GOT3 (cell line): ENCODE results near the gene ACTL10.
"Not testable (repeated sequence)": the region's sequence is repeated elsewhere in the genome, so short reads cannot be mapped to it uniquely, and the experiment has no call there.

Experiments
- DNase-seq: peaks from one replicate; lab custom pipeline; 2025; ENCODE audit warnings: mixed read lengths; lab: John Stamatoyannopoulos, UW

The ACTL10 gene

GRCh38 chr20:33666293-33667244 is at the start of gene ACTL10:
TSS of gene ACTL10 (plus strand) at chr20:33666943. CDS start at chr20:33667498, 555 bp downstream.
- peak; percentile 86 for DNase-seq

GRCh38 chr20:33621717-33622400 is 44.9 kb upstream of the ACTL10 start:
- no peak for DNase-seq

GRCh38 chr20:33622705-33623365 is 43.9 kb upstream of the ACTL10 start:
- DNase-seq: no peak

DNA sequence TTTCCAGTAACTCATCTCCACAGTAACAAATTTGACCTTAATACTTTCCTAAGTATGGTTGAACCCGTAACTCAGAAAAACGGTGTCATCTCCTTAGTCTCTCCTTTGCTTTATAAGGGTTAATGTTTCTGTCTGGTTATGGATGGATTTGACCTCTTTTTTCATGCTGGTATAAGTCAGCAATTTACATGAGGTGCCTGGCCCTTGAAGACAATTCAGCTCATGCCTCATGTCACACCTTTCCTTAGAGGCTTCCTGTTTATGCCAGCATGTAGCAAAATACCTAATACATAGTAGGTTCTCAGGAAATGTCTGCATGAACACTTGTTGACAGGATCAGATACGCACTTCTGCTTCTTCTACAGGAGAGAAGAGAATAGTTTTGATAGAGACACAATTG is 42.3 kb upstream of the ACTL10 start:
- no peak for DNase-seq

DNA sequence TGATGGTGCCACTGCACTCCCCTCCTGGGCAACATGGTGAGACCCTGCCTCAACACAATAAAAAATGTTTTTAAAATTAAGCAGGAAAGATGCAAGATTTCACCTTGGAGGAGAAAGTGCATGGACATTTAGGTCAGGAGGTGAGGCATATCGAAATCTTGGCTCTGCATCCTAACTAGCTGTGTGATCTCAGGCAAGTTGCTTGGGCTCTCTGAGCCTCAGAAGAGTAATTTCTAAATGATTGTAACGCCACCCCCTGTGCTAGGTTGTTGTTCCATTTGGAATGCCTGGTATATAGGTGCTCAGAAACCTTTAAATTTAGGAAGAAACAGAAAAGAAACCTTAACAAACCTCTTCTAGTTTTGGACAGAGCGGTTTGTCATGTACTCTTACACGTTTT is 40.6 kb upstream of the ACTL10 start:
- no peak for DNase-seq

GRCh38 chr20:33627577-33628216 is 39.0 kb upstream of the ACTL10 start:
- DNase-seq: no peak

GRCh38 chr20:33629533-33629932 is 37.2 kb upstream of the ACTL10 start:
- no peak for DNase-seq

GRCh38 chr20:33629979-33630378 is 36.8 kb upstream of the ACTL10 start:
- no peak for DNase-seq

DNA sequence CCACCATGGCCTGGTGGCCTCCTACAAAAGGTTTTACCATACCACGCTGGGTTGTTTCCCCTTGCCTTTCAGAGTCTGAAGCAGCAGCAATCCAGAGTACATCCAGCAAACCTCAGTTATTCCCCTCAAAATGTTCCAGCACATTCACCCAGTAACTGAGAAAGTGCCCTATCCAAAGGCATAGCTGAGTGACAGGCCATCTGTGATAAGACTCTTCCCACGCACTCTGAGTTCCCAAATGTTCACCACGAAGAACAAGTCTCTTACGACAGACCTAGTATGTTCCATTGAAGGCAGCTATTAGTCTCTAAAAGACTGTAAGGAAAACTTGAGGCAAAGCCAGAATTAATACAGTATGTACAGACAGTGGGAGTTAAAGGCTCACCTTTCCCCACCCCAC is 36.2 kb upstream of the ACTL10 start:
- DNase-seq: no peak

DNA sequence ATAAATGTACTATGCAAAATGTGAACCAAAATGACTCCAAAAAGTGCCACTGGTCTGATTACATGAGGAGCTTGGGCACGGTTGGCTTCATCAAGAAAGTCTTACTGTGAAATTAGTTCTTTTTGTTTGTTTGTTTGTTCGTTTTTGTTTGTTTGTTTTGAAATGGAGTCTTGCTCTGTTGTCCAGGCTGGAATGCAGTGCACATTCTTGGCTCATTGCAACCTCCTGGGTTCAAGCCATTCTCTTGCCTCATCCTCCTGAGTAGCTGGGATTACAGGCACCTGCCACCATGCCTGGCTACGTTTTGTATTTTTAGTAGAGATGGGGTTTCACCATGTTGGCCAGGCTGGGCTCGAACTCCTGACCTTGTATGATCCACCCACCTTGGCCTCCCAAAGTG is 34.8 kb upstream of the ACTL10 start:
- DNase-seq: not testable (repeated sequence)

DNA sequence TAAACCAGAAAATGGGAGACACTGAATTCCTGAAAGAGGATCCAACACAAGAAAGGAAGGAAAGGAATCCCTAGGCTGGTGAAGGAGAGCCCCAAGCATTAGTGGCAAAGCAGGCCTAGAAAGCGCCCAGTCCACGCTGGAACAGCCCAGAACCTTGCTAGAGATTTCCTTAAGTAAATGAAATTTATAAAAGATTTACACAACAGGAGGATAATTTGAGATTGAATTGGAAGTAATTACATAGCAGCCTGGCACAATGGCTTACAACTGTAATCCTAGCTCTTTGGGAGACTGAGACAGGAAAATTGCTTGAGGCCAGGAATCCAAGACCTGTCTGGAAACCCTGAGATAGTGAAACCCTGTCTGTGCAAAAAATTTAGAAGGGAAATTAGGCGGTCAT is 31.4 kb upstream of the ACTL10 start:
- no peak for DNase-seq

DNA sequence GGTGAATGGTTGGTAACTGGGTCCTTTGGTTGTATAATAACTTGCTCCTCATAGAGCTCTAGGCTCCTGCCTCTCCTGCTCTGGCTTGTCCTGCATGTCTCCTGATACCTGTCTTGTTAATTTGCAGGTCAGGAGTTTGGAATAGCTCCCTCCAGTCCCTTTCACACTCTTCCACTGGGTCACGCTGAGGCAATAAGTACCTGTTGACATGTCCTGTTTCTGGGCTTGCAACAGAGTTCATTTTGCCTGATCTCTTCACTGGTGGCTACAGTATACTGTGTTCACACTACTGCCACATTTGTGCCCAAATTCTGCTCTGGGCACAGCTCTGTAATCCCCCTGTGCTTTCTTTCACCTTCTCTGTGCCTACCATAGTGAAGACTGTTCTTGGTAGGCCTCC is 30.0 kb upstream of the ACTL10 start:
- no peak for DNase-seq

DNA sequence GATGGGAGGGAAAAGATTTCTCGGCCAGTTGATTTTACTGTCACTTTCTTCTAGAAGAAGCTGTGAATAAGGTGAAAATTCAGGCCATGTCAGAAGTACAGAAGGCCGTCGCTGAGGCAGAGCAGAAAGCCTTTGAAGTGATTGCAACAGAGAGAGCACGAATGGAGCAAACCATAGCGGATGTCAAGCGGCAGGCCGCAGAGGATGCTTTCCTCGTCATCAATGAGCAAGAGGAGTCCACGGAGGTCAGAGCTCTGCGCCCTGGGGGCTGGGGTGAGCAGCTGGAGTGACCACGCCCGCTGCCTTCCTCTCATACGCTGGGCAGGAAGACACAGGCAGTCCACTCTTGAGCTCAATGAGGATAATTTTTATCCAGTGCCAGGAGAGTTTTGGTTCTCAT is 26.5 kb upstream of the ACTL10 start:
- DNase-seq: no peak

DNA sequence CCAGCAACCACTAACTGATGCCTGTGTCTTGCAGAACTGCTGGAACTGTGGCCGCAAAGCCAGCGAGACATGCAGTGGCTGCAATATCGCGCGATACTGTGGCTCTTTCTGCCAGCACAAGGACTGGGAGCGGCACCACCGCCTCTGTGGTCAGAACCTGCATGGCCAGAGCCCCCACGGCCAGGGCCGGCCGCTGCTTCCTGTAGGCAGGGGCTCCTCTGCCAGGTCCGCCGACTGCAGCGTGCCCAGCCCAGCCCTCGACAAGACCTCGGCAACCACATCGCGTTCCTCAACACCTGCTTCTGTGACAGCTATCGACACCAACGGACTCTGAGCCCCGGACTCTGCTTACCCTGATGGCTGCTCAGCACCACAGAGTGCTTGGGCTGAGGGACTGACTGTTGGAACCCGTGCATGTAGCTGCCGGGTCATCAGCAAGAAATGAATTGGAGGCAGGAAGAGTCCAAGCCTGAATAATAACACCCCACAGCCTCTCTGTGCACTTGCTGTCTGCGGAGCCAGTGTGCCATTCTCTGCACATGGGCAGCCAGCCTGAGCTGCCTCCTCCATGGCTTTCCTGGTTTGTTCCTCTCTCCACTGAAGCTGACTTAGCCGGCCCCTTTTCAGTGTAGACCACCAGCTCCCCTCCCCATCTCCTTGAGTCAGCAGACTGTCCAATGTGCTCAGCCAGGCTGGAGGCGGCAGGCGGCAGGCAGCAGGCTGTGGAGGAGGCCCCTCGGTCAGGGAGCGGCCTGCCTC is 22.3 kb upstream of the ACTL10 start:
- no peak for DNase-seq

- DNase-seq: no peak
Observed at GRCh38 chr20:33645072-33645358, 21.7 kb upstream of the ACTL10 start.

DNA sequence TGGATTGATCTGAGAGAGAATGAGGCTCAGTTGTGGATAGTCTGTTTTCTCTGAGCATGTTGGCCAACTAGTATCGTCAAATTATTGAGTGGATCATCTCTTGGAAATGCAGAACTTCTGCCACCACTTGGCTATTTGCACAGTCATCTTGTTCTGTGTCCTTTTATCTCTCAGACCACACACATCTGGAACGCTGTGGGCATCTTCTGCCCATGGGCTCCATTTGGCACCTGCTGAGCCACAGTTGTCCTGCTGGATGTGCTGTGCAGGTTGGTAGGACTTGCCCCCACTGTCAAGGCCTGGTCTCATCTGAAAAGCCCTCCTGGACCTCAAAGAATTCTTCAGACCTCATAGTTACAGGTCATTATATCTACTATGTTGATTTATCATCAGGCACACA is 21.3 kb upstream of the ACTL10 start:
- no peak for DNase-seq

DNA sequence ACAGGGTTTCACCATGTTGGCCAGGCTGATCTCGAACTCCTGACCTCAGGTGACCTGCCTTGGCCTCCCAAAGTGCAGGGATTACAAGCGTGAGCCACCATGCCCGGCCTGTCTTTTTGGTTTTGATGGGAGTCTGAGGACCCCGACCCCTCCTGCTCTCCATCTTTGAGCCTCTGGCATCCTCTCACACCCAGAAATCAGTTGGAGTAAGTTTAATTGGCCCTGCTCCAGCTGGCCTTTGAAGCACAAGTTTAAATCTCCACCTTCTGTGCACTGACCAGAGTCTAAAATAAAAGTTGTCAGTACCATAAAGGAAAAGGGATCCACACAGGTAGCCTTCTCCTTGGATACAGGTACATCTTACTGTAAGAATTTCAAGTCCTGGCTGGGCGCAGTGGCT is 20.6 kb upstream of the ACTL10 start:
- DNase-seq: no peak

DNA sequence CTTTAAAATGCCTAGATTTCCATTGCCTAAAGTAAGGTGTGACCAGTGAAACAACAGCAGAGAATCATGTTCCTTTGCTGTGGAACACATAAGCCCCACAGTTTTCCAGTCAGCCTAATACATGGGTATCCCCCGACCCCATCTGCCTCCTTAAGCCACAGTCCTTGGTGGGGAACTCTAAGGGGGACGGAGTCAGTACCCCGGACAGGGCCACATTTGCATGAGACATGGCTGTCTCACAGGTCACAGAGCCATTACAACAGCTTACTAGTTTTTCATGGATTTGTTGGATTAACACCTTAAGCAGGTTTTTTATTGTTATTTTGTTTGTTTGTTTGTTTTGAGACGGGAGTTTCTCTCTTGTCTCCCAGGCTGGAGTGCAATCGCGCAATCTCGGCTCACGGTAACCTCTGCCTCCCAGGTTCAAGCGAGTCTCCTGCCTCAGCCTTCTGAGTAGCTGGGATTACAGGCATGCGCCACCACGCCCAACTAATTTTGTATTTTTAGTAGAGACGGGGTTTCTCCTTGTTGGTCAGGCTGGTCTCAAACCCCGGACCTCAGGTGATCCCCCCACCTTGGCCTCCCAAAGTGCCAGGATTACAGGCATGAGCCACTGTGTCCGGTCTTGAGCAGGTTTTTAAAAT is 19.7 kb upstream of the ACTL10 start:
- not testable (repeated sequence) for DNase-seq

DNA sequence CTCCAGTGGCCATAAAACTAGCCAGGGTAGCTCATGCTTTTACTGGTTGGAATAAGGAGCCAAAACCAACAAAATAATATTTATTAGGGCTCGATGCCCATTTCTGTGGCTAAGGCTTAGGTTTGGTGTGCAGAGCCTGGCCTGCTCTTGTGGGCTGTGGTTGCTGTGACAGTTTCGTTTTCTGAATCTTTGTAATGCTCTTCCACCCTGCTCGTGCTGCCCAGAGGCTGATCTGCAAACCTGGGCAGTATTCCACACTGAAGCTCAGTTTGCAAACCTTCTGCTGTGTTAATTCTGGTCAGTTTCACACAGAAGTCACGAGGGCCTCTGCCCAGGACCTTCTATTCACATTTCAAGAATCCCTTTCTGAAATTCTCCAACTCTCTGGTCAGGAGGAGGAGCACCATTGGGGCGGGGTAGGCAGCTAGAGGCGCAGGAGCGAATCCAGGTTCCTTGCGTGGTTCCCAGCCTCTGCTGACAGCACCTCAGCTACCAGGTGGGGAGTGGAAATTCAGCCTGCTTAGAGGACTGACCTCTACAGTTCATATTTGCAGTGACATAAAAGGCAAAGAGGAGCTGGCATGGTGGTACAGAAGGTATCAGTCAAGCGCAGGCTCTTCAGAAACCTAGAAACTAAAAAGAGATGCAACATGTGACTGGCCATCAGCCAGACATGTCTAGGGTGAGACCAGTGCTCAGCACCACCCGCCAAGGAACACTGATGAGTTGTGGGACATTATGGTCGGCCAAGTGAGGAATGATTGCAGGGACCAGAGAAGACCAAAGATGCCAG is 18.9 kb upstream of the ACTL10 start:
- DNase-seq: no peak

- no peak for DNase-seq
Observed at GRCh38 chr20:33648396-33649004, 18.2 kb upstream of the ACTL10 start.
